Fibroblast of lung (primary cell): Measurements from ENCODE around the gene ITIH1.

Experiments used
- EZH2 ChIP-seq: IDR thresholded peaks from 2 replicates; pipeline ENCODE4 v1.5.1; 2012; ENCODE audit warnings: low read length, control low read depth, mild to moderate bottlenecking; ENCODE audit errors: missing control alignments
- TF ChIP-seq, protein P1 (sequence below), 2 donors: IDR thresholded peaks in 1 of 2; conservative IDR thresholded peaks in 1 of 2; 1 replicate in 1 of 2; 2 replicates in 1 of 2; pipeline ENCODE4 v1.5.1; 2011 to 2012; ENCODE audit warnings: low read length in 2 of 2, control low read depth in 1 of 2, inconsistent platforms in 1 of 2, low read depth in 1 of 2, mild to moderate bottlenecking in 1 of 2

DNA sequence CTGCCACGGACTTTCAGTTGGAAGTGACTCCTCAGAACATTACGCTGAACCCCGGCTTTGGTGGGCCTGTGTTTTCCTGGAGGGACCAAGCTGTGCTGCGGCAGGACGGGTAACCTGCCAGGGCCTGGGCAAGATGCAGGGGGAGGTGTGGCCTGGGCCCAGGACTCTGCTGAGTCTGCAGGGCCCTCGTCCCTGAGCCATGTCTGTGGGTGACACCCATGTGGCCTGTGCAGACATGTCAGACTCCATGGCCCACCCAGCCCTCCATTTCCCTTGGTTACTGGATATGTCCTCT, 12.3 kb downstream of the ITIH1 start:
- TF ChIP-seq, protein P1, sequence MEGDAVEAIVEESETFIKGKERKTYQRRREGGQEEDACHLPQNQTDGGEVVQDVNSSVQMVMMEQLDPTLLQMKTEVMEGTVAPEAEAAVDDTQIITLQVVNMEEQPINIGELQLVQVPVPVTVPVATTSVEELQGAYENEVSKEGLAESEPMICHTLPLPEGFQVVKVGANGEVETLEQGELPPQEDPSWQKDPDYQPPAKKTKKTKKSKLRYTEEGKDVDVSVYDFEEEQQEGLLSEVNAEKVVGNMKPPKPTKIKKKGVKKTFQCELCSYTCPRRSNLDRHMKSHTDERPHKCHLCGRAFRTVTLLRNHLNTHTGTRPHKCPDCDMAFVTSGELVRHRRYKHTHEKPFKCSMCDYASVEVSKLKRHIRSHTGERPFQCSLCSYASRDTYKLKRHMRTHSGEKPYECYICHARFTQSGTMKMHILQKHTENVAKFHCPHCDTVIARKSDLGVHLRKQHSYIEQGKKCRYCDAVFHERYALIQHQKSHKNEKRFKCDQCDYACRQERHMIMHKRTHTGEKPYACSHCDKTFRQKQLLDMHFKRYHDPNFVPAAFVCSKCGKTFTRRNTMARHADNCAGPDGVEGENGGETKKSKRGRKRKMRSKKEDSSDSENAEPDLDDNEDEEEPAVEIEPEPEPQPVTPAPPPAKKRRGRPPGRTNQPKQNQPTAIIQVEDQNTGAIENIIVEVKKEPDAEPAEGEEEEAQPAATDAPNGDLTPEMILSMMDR (conservative IDR thresholded peaks at IDR 0.05 in 1 of 2, IDR thresholded peaks at IDR 0.05 in 1 of 2; ENCODE audit: low read depth in 1 of 2, low read length in 2 of 2) = no peak
- no peak for TF ChIP-seq EZH2
